C1 segment of cervical spinal cord (tissue), 14 donors: ENCODE measurements around the gene SREK1.
"Not testable (repeated sequence)": the region's sequence is repeated elsewhere in the genome, so short reads cannot be mapped to it uniquely, and the experiment has no call there.

Source experiments
- DNase-seq, 14 donors: peaks; one replicate each; lab custom pipeline; 2025; lab: John Stamatoyannopoulos, UW

The SREK1 gene, protein sequence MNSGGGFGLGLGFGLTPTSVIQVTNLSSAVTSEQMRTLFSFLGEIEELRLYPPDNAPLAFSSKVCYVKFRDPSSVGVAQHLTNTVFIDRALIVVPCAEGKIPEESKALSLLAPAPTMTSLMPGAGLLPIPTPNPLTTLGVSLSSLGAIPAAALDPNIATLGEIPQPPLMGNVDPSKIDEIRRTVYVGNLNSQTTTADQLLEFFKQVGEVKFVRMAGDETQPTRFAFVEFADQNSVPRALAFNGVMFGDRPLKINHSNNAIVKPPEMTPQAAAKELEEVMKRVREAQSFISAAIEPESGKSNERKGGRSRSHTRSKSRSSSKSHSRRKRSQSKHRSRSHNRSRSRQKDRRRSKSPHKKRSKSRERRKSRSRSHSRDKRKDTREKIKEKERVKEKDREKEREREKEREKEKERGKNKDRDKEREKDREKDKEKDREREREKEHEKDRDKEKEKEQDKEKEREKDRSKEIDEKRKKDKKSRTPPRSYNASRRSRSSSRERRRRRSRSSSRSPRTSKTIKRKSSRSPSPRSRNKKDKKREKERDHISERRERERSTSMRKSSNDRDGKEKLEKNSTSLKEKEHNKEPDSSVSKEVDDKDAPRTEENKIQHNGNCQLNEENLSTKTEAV

DNA sequence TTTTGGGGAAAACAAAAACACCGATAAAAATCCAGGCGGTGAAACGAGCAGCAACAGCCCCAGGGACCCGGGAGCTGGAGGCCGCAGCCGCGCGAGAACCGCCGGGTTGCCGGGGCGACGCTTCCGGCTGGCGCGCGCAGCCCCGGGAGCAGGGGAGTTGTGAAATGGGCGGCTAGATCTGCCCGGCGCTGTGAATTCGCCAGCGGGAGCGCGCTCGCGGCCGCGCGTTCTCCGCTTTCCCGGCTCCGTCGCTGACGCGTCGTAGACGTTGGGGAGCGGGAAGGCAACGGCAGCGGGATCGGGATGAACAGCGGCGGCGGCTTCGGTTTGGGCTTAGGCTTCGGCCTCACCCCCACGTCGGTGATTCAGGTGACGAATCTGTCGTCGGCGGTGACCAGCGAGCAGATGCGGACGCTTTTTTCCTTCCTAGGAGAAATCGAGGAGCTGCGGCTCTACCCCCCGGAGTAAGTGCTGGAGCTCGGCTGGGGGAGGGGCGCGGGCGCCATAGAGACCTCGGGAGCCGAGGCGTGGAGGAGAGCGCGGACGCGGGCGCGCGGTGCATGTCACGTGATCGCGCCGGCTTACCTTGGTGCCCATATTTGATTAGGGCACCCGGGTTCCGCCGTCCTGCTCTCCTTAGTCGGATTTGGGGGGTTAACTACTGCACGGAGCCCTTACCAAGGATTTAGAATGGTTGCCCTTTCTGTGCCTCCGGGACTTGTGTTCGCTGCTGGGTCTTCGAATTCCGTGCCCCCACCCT is at the start of gene SREK1:
Gene SREK1, plus strand, starts transcription at position 227 of the 760 bp plus-strand sequence. Its CDS starts 77 bp downstream, at position 304.
- DNase-seq: peak; percentile 57 to 96 (median 93)

GRCh38 chr5:66100851-66101250 is 43.2 kb upstream of the SREK1 start:
- no peak for DNase-seq

DNA sequence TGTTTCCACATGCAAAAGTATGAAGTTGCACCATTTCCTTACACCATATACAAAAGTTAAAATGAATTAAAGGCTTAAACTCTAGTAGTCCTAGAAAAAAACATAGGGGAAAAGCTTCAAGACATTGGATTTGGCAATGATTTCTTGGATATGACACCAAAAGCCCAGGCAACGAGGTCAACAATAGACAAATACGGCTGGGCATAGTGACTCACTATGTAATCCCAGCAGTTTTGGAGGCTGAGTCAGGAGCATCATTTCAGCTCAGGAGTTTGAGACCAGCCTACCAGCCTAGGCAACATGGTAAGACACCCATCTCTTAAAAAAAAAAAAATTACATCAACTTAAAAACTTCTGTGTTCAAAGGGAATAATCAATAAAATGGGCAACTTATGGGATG is 30.9 kb upstream of the SREK1 start:
- no peak for DNase-seq

DNA sequence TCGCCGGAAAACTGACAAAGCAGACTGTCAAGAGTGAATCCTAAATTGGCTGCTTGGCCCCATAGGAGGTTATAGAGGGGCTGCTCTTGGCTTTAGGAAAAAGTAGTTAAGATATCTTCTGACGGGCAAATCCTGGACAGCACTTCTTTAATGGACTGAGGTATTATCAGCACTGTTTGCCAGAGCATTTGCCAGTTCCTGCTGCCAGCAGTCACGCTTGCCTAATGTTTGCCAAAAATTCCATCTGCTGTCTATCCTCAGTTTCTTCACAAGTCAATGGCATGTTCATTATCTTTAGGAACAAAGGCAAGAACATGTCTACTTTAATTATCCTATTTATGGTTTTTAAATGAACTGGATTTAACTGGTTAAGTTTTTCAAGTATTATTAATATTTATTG is 25.8 kb upstream of the SREK1 start:
- DNase-seq: peak in 1 of 14 donors; percentile 37

- DNase-seq: no peak
Observed at GRCh38 chr5:66122379-66123034, 21.6 kb upstream of the SREK1 start.

DNA sequence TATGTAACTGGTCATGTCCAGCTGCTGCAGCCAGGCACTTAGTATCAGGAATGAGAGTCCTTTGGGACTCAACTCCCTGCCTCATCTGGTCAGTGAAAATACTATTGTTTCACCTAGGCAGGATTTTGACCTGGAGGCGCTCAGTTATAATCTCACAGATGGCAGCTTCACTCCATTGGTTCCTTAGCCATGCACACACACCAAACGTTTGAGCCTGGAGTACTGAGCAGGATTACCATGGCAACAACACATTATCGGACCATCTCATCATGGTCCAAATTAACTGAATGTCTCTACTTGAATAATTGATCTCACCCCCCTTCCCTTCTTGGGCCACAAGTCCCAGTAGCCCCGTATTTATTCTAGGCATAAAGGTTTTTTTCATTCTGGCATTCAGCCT is 15.0 kb upstream of the SREK1 start:
- no peak for DNase-seq

DNA sequence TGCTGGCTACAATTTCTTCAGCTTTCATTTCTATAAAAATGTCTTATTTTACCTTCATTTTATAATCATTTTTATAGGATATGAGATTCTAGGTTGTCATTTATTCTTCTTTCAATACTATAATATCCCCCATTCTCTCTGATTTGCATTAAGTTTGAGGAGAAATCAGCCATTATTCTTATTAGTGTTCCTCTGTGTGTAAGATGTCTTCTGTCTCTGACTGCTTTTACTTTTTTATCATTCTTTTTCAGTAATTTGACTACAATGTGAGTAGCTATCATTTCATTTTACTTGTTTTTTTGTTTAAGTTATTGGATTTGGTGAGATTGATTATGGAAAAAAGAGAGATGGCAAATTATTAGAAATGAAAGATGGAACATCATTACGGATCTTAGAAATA is 13.6 kb upstream of the SREK1 start:
- DNase-seq: no peak

DNA sequence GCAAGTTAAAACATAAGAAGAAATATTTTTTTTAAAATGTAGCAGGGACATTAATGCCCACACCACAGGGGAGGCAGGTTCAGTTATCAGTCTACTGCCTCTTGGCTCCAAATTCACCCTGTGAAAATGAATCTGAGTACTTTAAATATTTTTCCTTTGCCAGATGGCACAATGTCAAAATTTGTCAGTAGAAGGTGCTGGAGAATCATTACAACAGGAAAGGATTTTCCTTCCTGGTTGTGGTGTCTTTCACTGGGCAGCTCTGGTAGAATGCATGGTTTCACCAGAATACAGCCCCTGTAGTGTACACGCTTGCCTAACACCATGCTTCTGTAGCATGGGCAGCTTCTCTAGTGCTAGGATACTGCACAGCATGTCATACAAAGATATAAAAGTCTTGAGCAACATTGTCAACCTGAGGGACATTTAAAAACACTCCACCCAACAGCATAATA is 9.7 kb upstream of the SREK1 start:
- no peak for DNase-seq

DNA sequence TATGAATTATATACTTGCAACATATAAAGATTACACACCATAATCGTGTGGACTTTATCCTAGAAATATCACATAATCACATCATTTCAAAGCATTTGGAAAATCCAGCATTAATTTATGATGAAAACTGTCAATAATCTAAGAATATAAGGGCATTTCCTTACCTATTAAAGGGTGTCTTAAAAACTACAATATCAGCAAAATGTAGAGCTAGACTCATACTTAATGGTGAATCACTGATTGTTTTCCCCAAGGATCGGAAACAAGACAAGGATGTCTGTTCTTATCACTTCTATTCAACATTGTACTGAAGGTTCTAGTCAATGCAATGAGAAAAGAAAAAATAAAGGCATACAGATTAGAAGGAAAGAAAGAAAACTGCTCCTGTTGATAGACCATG is 8.0 kb upstream of the SREK1 start:
- DNase-seq: no peak

- DNase-seq: not testable (repeated sequence)
Observed at GRCh38 chr5:66136944-66137343, 7.2 kb upstream of the SREK1 start.

GRCh38 chr5:66138637-66139317 is 5.3 kb upstream of the SREK1 start:
- no peak for DNase-seq

GRCh38 chr5:66139318-66139712 is 4.8 kb upstream of the SREK1 start:
- DNase-seq: no peak

GRCh38 chr5:66142417-66142816 is 1.7 kb upstream of the SREK1 start:
- DNase-seq: no peak

DNA sequence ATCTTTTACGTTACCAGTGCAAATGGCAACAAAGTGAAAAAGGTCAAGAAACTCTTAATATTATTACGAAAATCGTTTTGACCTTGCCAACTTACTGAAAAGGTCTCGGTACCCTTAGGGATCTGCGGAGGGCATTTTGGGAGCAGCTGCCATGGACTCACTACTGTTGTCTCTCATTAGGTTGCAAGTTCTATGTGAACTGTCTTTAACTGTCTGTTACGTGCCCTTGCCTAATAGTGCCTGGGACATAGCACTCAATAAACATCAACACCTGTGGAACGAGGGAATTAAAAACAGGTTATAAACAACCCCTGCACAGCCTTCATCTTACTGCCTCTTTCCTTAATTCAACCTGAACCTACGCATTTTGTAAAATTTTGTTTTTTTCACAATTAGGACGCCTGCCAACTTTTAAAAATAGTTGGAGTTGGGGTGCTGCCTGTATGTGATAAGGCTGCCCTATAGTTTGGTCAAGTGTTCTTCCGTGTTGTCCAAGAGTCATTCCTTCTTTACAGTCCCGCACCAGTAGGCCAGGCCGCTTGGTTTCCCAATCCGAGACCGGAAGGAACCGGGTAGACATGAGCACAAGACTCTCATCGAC is 527 bp upstream of the SREK1 start:
- DNase-seq: peak in 4 of 14 donors; percentile 6 to 45 (median 25)

DNA sequence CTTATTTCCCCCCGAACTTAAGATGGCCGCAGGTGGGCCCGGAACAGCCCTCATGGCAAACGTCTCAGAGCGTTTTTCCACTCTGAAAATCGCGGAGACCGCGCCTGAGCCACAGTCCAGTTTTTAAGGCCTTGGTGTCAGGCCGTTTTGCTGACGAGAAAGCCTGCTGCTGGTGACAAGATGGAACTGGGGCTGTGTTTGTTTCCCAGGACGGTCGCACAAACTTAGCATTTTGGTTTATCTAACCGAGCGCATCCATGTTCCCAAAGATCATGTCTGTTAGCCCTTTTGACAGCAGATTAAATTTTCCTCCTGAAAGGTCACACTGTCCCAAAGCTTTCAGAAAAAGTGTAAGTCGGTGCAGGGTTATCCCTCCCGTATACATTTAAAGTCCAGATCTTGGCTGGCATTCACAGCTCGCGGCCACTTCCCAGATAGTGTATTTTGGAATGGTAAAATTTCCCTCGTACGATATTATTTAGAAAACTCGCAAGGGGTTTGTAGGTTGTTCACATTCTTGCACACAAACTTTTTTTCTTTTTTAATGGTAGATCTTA is 812 bp downstream of the SREK1 start:
- DNase-seq: peak in 2 of 14 donors; percentile 63 to 85

DNA sequence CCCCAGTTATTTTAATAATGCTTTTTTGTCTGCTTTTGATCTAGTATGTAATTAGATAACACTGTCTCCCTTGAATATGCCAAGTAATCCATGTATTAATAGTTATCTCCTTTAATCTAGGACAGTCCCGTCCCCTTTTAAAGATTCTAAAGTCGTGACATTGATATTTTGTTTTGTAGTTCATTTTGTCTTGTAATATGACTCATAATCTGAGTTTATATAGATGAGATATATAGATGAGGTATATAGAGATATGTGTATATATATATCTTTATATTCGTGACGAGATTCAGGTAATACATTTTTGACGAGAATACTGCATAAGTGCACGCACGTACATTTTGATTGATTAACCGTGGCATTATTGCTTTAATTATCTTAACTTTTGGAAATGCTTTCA is 1.6 kb downstream of the SREK1 start:
- DNase-seq: no peak

DNA sequence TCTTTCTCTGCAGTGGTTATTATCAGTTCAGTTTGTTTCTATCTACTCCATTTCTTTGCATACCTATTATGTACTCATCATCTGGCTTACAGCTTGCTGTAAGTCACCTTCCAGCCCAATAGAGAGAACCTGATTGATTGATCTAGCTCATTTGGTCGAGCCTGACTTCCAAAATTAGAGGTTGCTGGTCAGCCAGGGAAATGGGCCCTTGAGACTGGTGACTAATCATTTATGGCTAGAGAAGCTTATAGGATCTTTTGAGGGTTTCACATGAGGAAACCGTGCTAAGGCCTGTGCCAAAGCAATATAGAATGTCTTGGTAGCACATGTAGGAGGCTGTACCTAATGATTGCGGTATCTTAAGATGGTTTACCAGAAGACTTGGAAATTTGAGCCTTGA is 5.8 kb downstream of the SREK1 start:
- no peak for DNase-seq

DNA sequence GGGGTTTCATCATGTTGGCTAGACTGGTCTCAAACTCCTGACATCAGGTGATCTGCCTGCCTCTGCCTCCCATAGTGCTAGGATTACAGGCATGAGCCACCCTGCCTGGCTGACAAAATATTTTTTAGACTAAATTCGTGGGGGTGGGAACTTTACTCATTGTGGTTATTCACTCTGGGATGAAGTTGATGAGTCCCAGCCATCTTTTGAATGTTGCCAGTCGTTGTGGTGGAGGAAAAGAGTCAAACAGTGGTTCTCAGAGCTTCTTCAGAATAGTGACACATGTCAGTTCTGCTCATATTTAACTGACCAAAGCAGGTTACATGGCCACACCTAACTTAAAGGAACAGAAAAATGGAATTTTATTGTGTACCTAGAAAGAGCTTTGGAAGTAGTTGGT is 6.9 kb downstream of the SREK1 start:
- DNase-seq: no peak

DNA sequence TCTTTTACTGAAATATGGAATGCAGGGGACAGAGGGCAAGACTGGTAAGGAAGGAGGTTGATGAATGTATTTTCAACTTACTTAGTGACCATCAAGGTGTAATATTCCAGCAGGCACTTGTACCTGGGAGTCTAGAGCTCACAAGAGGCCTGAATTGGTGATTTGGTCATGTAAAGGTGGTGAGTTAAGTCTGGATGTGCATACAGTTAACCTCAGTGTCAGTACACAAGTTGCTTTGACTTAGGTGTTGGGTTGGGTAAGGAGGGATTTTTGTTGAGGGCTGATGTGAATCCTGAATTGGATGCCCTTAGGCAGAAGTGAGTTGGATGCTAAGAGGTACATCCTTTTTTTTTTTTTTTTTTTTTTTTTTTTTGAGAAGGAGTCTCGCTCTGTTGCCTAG is 7.4 kb downstream of the SREK1 start:
- no peak for DNase-seq

DNA sequence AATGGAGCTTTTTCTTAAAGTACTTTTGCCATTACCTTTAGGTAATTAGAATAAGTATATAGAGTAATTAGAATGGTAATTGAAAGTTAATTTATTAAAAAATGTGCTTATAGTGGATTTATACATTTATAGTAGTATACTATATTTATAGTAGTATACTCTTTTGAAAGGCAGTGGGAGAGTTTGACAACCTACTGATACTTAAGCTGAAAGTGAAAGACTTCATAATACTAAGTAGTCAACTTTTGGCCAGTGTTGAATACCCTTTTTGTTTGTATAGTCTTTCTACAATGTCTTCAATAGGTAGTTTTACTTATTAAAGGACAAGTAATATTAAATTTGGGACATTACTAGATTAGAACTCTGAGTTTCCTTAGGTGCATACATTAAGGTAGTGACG is 12.9 kb downstream of the SREK1 start:
- no peak for DNase-seq

GRCh38 chr5:66161356-66161755 is 17.3 kb downstream of the SREK1 start:
- DNase-seq: no peak
